ENCODE results near the gene CDHR2. TPM values are rescaled to one million over a fixed set of nuclear protein-coding genes. Genes with fewer than 3 reads are reported as not detected.

The CDHR2 gene
- total RNA-seq, 1 donor from 2014 or later = 0.45 TPM

- DNase-seq (ENCODE audit: low spot score in 2 of 2, unreplicated experiment in 2 of 2) = no peak
- Mint-ChIP-seq H3K36me3 (no peaks in the 10 kb centered on the region), H3K27me3 (ENCODE audit: low read depth) (peaks cover 63% of the 10 kb centered on the region)
Measured at GRCh38 chr5:176637556-176637955, 88.4 kb downstream of the CDHR2 start.

GRCh38 chr5:176638437-176638836, 89.3 kb downstream of the CDHR2 start:
- peaks cover 55% of the 10 kb centered on the region for H3K27me3 Mint-ChIP-seq (ENCODE audit: low read depth)
- no peak for TF ChIP-seq CTCF (IDR thresholded peaks at IDR 0.05; ENCODE audit: unreplicated experiment)
- no peak overlapping the region for H3K27ac Mint-ChIP-seq
- no peaks in the 10 kb centered on the region for H3K36me3 Mint-ChIP-seq
- H3K4me1 Mint-ChIP-seq = no peaks in the 10 kb centered on the region
- H3K4me3 Mint-ChIP-seq = no peak overlapping the region
- no peak for DNase-seq (ENCODE audit: low spot score in 2 of 2, unreplicated experiment in 2 of 2)
- no peaks in the 10 kb centered on the region for H3K9me3 Mint-ChIP-seq

More at GRCh38 chr5:176637556-176637955, 88.4 kb downstream of the CDHR2 start:
- no peak for TF ChIP-seq CTCF (IDR thresholded peaks at IDR 0.05; ENCODE audit: unreplicated experiment)
- H3K27ac Mint-ChIP-seq = no peak overlapping the region
- H3K4me1 Mint-ChIP-seq = no peaks in the 10 kb centered on the region
- no peaks in the 10 kb centered on the region for H3K9me3 Mint-ChIP-seq
- no peak overlapping the region for H3K4me3 Mint-ChIP-seq

- Mint-ChIP-seq H3K27ac (no peak overlapping the region), H3K9me3 (no peaks in the 10 kb centered on the region), H3K27me3 (ENCODE audit: low read depth) (peaks cover 47% of the 10 kb centered on the region), H3K4me3 (no peak overlapping the region), H3K4me1 (no peaks in the 10 kb centered on the region), H3K36me3 (no peaks in the 10 kb centered on the region)
- no peak for DNase-seq (ENCODE audit: low spot score in 2 of 2, unreplicated experiment in 2 of 2)
- TF ChIP-seq CTCF (IDR thresholded peaks at IDR 0.05; ENCODE audit: unreplicated experiment) = no peak
Measured at GRCh38 chr5:176639208-176639607, 90.1 kb downstream of the CDHR2 start.

GRCh38 chr5:176639981-176640380, 90.8 kb downstream of the CDHR2 start:
- no peak for DNase-seq (ENCODE audit: low spot score in 2 of 2, unreplicated experiment in 2 of 2)
- Mint-ChIP-seq H3K27ac (no peak overlapping the region), H3K9me3 (no peaks in the 10 kb centered on the region), H3K36me3 (no peaks in the 10 kb centered on the region), H3K4me1 (no peaks in the 10 kb centered on the region), H3K4me3 (no peak overlapping the region), H3K27me3 (ENCODE audit: low read depth) (peaks cover 43% of the 10 kb centered on the region)
- no peak for TF ChIP-seq CTCF (IDR thresholded peaks at IDR 0.05; ENCODE audit: unreplicated experiment)

- H3K27ac Mint-ChIP-seq = no peak overlapping the region
- no peaks in the 10 kb centered on the region for H3K36me3 Mint-ChIP-seq
- H3K4me3 Mint-ChIP-seq = no peak overlapping the region
- H3K9me3 Mint-ChIP-seq = no peaks in the 10 kb centered on the region
- no peak for DNase-seq (ENCODE audit: low spot score in 2 of 2, unreplicated experiment in 2 of 2)
- H3K27me3 Mint-ChIP-seq (ENCODE audit: low read depth) = peaks cover 37% of the 10 kb centered on the region
- no peaks in the 10 kb centered on the region for H3K4me1 Mint-ChIP-seq
- no peak for TF ChIP-seq CTCF (IDR thresholded peaks at IDR 0.05; ENCODE audit: unreplicated experiment)
Measured at GRCh38 chr5:176640616-176641015, 91.5 kb downstream of the CDHR2 start.

All from mesothelial cell of epicardium (in vitro differentiated cells).